Activated CD8-positive, alpha-beta T cell treated with anti-CD3 and anti-CD28 coated beads for 36 hours (primary cell): ENCODE measurements around the gene CHD5. TPM values are rescaled to one million over a fixed set of nuclear protein-coding genes. Genes with fewer than 3 reads are reported as not detected.
"Not testable (repeated sequence)": the region's sequence is repeated elsewhere in the genome, so short reads cannot be mapped to it uniquely, and the experiment has no call there.

Experiments
- ATAC-seq: fragments of 200-7000 bp; cut with Tn5 transposase; one replicate; pipeline ENCODE4 v1.10.0; 2021; ENCODE audit warnings: mild to moderate bottlenecking, moderate library complexity
- CTCF ChIA-PET: fragments of 350-600 bp; sonication (Branson Sonifier 250); formaldehyde crosslinking; loops from one replicate; lab custom pipeline; 2021; ENCODE audit warnings: antibody characterized with exemption; lab: Charles Lee
- POLR2A ChIA-PET: fragments of 350-600 bp; sonication (Branson Sonifier 250); formaldehyde crosslinking; loops from one replicate; lab custom pipeline; 2021; ENCODE audit warnings: antibody characterized with exemption; lab: Charles Lee
- DNase-seq: peaks from one replicate; pipeline ENCODE4 v3.0.0-alpha.2; 2020
- H3K27ac Mint-ChIP-seq: one replicate; pipeline ENCODE4 v1.8.0; 2021; ENCODE audit warnings: mild to moderate bottlenecking, mixed read lengths
- H3K27me3 Mint-ChIP-seq: one replicate; pipeline ENCODE4 v1.8.0; 2021; ENCODE audit warnings: mixed read lengths
- H3K36me3 Mint-ChIP-seq: one replicate; pipeline ENCODE4 v1.8.0; 2021; ENCODE audit warnings: low read depth, mixed read lengths
- H3K4me1 Mint-ChIP-seq: one replicate; pipeline ENCODE4 v1.8.0; 2021; ENCODE audit warnings: low read depth, mixed read lengths
- H3K4me3 Mint-ChIP-seq: one replicate; pipeline ENCODE4 v1.8.0; 2021; ENCODE audit warnings: mild to moderate bottlenecking, moderate library complexity, mixed read lengths
- H3K9me3 Mint-ChIP-seq: one replicate; pipeline ENCODE4 v1.8.0; 2021; ENCODE audit warnings: mixed read lengths
- intact Hi-C: fragments of 100-400 bp; cut with micrococcal nuclease; formaldehyde crosslinking; loops from one replicate; pipeline ENCODE4 v1.10.0; 2022
- total RNA-seq, 2 experiments: library from RNA; stranded (reverse); gene quantifications; one replicate each; pipeline ENCODE4 v1.2.3, GENCODE V29; 2021
- TF ChIP-seq, protein P1 (sequence below): fragments of 200-600 bp; IDR thresholded peaks from one replicate; pipeline ENCODE4 v1.8.0; 2022; ENCODE audit warnings: antibody characterized with exemption, mild to moderate bottlenecking

Gene CHD5
- total RNA-seq, 2 experiments from 2014 or later: 0.61 to 0.63 TPM

DNA sequence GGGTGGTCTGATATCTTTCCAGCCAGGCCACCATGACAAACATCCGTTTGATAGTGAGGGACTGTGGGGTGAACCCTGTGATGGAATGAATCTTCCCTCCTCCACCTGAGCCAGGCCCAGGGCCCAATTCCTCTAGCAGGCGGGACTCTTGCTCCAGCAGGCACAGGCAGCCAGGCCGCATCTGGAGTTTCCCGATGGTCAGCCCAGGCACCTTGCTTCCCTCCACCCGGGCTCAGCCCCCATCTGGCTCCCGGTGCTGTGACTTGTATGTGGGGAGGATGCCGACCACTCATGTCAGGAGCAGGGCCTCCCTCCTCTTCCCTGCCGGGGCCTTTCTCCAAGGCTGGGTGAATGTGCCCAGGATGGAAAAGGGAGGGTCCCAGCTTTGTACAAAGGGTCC, 113.4 kb downstream of the CHD5 start:
- ATAC-seq (no peak), DNase-seq (no peak)
- TF ChIP-seq, protein P1, sequence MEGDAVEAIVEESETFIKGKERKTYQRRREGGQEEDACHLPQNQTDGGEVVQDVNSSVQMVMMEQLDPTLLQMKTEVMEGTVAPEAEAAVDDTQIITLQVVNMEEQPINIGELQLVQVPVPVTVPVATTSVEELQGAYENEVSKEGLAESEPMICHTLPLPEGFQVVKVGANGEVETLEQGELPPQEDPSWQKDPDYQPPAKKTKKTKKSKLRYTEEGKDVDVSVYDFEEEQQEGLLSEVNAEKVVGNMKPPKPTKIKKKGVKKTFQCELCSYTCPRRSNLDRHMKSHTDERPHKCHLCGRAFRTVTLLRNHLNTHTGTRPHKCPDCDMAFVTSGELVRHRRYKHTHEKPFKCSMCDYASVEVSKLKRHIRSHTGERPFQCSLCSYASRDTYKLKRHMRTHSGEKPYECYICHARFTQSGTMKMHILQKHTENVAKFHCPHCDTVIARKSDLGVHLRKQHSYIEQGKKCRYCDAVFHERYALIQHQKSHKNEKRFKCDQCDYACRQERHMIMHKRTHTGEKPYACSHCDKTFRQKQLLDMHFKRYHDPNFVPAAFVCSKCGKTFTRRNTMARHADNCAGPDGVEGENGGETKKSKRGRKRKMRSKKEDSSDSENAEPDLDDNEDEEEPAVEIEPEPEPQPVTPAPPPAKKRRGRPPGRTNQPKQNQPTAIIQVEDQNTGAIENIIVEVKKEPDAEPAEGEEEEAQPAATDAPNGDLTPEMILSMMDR: no peak
- Mint-ChIP-seq H3K4me3 (no peak overlapping the region), H3K36me3 (peaks cover 25% of the 10 kb centered on the region), H3K4me1 (peaks cover 3% of the 10 kb centered on the region), H3K27ac (no peak overlapping the region), H3K27me3 (no peaks in the 10 kb centered on the region), H3K9me3 (no peaks in the 10 kb centered on the region)
- intact Hi-C loops: no loop called here
- ChIA-PET POLR2A (no interaction called here), CTCF (no interaction called here)

DNA sequence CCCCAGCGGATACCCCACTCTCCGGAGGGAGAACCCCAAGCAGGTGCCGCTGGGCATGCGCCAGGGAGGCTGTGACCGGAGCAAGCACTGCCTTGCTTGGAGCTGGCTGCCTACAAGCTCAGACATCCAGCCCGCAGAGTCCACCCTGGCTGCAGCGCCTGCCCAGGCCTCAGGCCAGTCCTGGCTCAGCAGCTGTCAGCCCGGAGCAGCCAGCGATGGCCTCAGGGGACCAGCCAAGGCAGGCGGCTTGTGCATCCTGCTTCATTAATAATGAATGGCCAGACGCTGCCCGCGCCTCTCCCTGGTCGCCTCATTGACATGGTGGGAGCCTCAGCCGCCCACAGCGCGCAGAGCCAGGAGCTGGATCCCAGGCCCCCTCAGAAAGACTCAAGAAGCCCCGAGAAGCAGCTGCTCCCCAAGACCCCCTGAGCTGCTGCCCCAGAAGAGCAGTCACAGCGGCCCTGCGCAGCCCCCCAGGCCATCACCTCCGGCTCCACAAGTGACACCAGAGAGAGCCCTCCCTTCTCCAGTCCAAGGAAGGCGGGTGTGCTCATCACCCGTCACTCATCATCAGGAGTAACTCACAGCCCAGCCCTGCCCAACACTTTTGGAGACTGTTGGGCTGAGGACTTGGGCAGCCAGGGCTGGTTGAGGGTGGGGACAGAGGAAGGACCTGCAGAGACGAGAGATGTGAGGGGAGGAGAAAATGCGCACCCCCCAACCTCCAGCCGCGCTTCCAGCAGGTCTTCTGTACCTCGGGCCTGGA, 114.8 kb downstream of the CHD5 start:
- H3K4me1 Mint-ChIP-seq: peaks cover 3% of the 10 kb centered on the region
- no peak overlapping the region for H3K27ac Mint-ChIP-seq
- ChIA-PET POLR2A (interaction anchor here (0.8 kb wide), 1 partner anchor 133 kb away, joined by 3 read pairs; no protein-coding TSS in a partner anchor), CTCF (no interaction called here)
- no peaks in the 10 kb centered on the region for H3K27me3 Mint-ChIP-seq
- H3K36me3 Mint-ChIP-seq: peaks cover 28% of the 10 kb centered on the region
- no peak overlapping the region for H3K4me3 Mint-ChIP-seq
- intact Hi-C loops: no loop called here
- TF ChIP-seq, protein P1: no peak
- DNase-seq: no peak
- H3K9me3 Mint-ChIP-seq: no peaks in the 10 kb centered on the region
- no peak for ATAC-seq

DNA sequence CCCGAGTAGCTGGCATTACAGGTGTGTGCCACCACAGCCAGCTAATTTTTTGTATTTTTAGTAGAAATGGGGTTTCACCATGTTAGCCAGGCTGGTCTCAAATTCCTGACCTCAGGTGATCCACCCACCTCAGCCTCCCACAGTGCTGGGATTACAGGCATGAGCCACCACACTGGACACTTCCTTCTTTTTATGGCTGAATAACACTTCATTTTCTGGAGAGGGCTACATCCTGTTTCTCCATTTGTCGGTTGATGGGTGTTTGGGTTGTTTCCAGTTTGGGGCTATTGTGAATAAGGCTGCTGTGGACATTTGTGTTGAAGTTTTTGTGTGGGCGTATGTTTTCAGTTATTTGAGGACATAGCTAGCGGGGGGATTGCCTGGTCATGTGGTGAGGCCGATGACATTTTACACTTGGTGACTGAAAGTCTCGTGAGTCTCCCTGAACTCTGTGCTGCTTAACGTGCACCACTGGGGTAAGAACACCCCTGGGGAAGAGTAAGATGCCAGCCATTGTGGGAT, 116.5 kb downstream of the CHD5 start:
- ATAC-seq, POLR2A ChIA-PET, H3K4me1 Mint-ChIP-seq, DNase-seq, intact Hi-C loops, H3K27ac Mint-ChIP-seq, H3K27me3 Mint-ChIP-seq, H3K4me3 Mint-ChIP-seq, H3K9me3 Mint-ChIP-seq, CTCF ChIA-PET: not testable (repeated sequence)
- H3K36me3 Mint-ChIP-seq: peaks cover 38% of the 10 kb centered on the region

DNA sequence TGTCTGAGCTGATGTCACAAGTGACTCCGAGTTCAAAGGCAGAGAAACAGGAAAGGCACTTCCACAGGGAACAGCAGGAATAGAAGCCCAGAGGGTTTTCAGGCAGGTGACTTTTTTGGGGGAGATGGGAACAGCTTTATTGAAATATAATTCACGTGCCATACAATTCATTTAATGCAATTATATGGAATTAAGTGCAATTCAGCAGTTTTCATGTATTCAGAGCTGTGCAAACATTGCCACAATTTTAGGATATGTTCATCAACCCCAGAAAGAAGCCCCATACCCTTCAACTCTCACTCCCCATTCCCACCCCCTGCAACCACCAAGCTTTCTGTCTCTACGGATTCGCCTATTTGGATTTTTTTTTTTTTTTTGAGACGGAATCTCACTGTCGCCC, 117.5 kb downstream of the CHD5 start:
- Mint-ChIP-seq H3K36me3 (peaks cover 46% of the 10 kb centered on the region), H3K27ac (no peak overlapping the region), H3K4me3 (no peak overlapping the region), H3K27me3 (no peaks in the 10 kb centered on the region), H3K9me3 (no peaks in the 10 kb centered on the region), H3K4me1 (peaks cover 4% of the 10 kb centered on the region)
- TF ChIP-seq, protein P1: no peak
- no peak for DNase-seq
- CTCF ChIA-PET: no interaction called here
- POLR2A ChIA-PET: interaction anchor here (0.6 kb wide), 2 partner anchors 20 to 398 kb away, joined by 3 read pairs; no protein-coding TSS in a partner anchor
- ATAC-seq: no peak
- intact Hi-C loops: no loop called here

DNA sequence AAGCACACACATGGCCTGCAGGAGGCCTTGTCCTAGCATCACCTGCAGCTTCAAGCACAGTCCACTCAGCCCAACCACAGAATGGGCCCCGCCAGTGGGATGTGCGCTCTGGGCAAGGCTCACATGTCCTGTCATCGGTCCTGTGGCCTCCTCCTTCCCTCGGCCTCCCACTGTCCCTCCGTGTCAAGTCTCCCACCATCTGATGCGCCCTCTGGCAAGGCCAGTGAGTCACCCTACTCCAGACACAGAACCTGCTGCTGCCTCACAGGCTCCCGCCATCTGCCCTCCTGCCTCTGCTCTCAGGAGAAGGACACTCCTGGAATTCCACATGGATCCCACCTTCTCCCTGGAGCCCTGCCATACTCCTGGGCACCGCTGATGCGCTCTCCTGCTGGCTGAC, 120.3 kb downstream of the CHD5 start:
- ChIA-PET CTCF (no interaction called here), POLR2A (no interaction called here)
- ATAC-seq (no peak), DNase-seq (no peak)
- no peaks in the 10 kb centered on the region for H3K9me3 Mint-ChIP-seq
- no peak overlapping the region for H3K4me3 Mint-ChIP-seq
- intact Hi-C loops: no loop called here
- no peak overlapping the region for H3K27ac Mint-ChIP-seq
- H3K27me3 Mint-ChIP-seq: no peaks in the 10 kb centered on the region
- peaks cover 12% of the 10 kb centered on the region for H3K4me1 Mint-ChIP-seq
- peaks cover 48% of the 10 kb centered on the region for H3K36me3 Mint-ChIP-seq
- TF ChIP-seq, protein P1: no peak
